Sigmoid colon (tissue), 7 donors: ENCODE results near the gene ADARB1. TPM values are rescaled to one million over a fixed set of nuclear protein-coding genes. Genes with fewer than 3 reads are reported as not detected.
A peak's percentile ranks its signal among the peaks of the same experiment; 100 is the strongest.

Experiments
- DNase-seq: peaks from one replicate; pipeline ENCODE4 v3.0.0-alpha.2; 2019
- H3K27ac ChIP-seq, 4 donors: fragments of 200-600 bp; sonication (generic); one replicate each; pipeline ENCODE4 v1.5.1; 2016 to 2019; ENCODE audit warnings: mild to moderate bottlenecking in 1 of 4
- H3K27me3 ChIP-seq, 3 donors: fragments of 200-600 bp; sonication (generic); one replicate each; pipeline ENCODE4 v1.5.1; 2019; ENCODE audit warnings: mild to moderate bottlenecking in 1 of 3
- H3K36me3 ChIP-seq, 4 donors: fragments of 200-600 bp; sonication (generic); one replicate each; pipeline ENCODE4 v1.5.1; 2016 to 2019
- H3K4me1 ChIP-seq, 4 donors: fragments of 200-600 bp; sonication (generic); one replicate each; pipeline ENCODE4 v1.5.1; 2017 to 2019
- H3K4me3 ChIP-seq, 4 donors: fragments of 200-600 bp; sonication (generic); one replicate each; pipeline ENCODE4 v1.5.1; 2017 to 2019; ENCODE audit warnings: mild to moderate bottlenecking in 2 of 4, moderate library complexity in 1 of 4
- H3K9me3 ChIP-seq, 4 donors: fragments of 200-600 bp in 3 of 4; sonication (generic) in 3 of 4; one replicate each; pipeline versions ENCODE4 v1.5.1 to v1.6.1; 2013 to 2019
- EP300 ChIP-seq, 4 donors: sonication (generic); formaldehyde crosslinking; IDR thresholded peaks; one replicate each; pipeline ENCODE4 v1.6.1; 2017; ENCODE audit warnings: antibody characterized with exemption in 4 of 4
- POLR2A ChIP-seq, 2 donors: fragments of 450-650 bp; IDR thresholded peaks; one replicate each; pipeline ENCODE4 v1.6.1; 2016; ENCODE audit warnings: antibody characterized with exemption in 2 of 2, mild to moderate bottlenecking in 2 of 2, moderate library complexity in 2 of 2
- POLR2AphosphoS5 ChIP-seq, 4 donors: sonication (generic); formaldehyde crosslinking; IDR thresholded peaks; one replicate each; pipeline ENCODE4 v1.6.1; 2017; ENCODE audit warnings: antibody characterized with exemption in 4 of 4
- whole genome bisulfite sequencing, 2 donors: extraction: QIAGEN DNeasy Blood & Tissue Kit; methylation state at CpG; one replicate each; pipeline ENCODE4 v1.1.7; 2013; 5-methylcytosine and 5-hydroxymethylcytosine counted together
- intact Hi-C: fragments of 100-400 bp; cut with DNase I; formaldehyde crosslinking; loops from one replicate; pipeline ENCODE4 v1.15.1; 2023
- polyA plus RNA-seq, 3 donors: library from polyadenylated mRNA; stranded (reverse); fragments of 200-250 nt; gene quantifications; one replicate each; pipeline ENCODE4 v1.2.3, GENCODE V29; 2013
- total RNA-seq, 4 donors: library from RNA; depleted of rRNA; stranded (reverse); fragments of >200 nt; gene quantifications; one replicate each; pipeline ENCODE4 v1.1.0, GENCODE V29; 2016
- TF ChIP-seq, protein P1 (sequence below), 4 experiments: fragments of 450-650 bp in 3 of 4; fragments of 200-600 bp in 1 of 4; IDR thresholded peaks; one replicate each; pipeline ENCODE4 v1.5.1; 2016 to 2019; ENCODE audit warnings: antibody characterized with exemption in 4 of 4, mild to moderate bottlenecking in 3 of 4, moderate library complexity in 2 of 4
- donor health status: healthy with polysubstance abuse.
- donor health status: Bipolar disorder and iron deficiency.
- donor health status: healthy.

ADARB1 gene
- total and polyA plus RNA-seq, 7 donors, result 0.92 to 102 (median 41.3) TPM

- Histone ChIP-seq H3K27me3 (no peaks in the 10 kb centered on the region), H3K4me1 (peaks cover 0 to 75% (median 56%) of the 10 kb centered on the region in 4 donors), H3K27ac (peak overlapping the region in 1 of 4 donors; percentile 82), H3K9me3 (no peaks in the 10 kb centered on the region), H3K4me3 (no peak overlapping the region), H3K36me3 (no peaks in the 10 kb centered on the region)
- TF ChIP-seq, protein P1, sequence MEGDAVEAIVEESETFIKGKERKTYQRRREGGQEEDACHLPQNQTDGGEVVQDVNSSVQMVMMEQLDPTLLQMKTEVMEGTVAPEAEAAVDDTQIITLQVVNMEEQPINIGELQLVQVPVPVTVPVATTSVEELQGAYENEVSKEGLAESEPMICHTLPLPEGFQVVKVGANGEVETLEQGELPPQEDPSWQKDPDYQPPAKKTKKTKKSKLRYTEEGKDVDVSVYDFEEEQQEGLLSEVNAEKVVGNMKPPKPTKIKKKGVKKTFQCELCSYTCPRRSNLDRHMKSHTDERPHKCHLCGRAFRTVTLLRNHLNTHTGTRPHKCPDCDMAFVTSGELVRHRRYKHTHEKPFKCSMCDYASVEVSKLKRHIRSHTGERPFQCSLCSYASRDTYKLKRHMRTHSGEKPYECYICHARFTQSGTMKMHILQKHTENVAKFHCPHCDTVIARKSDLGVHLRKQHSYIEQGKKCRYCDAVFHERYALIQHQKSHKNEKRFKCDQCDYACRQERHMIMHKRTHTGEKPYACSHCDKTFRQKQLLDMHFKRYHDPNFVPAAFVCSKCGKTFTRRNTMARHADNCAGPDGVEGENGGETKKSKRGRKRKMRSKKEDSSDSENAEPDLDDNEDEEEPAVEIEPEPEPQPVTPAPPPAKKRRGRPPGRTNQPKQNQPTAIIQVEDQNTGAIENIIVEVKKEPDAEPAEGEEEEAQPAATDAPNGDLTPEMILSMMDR (IDR thresholded peaks at IDR 0.05), result no peak
- TF ChIP-seq EP300 (IDR thresholded peaks at IDR 0.05) (no peak), POLR2AphosphoS5 (IDR thresholded peaks at IDR 0.05) (no peak)
- intact Hi-C loops, result no loop called here
- 89 to 92% methylated on average over 7 of the region's 7 CpGs for WGBS, 2 donors
- no peak for DNase-seq
These were observed 9.7 kb downstream of the ADARB1 start for GRCh38 chr21:45084121-45084520.

DNA sequence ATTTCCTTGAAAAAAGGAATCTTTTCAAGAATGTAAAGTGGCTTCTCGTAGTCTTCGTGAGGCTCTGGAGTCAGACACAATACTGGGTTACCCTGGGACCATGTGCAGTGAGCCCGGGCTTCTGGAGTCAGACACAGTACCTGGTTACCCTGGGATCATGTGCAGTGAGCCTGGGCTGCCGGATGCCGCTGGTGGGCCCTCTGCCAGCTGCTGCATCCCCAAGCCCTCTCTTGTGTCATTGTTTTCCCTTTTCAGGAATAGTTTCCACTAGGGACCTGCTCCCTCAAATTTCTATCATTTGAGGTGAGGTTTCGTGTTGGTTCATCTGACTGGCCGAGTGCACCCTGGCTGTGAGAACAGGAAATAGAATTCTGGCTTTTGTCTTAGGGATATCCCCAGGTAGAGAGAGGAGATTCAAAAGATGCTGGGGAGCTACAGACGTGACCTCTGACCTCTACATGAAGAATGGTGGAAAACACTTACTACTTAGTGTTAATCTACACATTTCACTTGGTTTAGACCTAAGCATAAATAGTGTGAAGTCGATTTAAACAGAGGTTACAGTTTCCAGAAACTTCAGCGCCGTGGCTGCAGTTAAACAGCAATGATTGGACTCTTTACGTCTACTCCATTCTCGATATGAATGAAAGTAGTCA is 10.6 kb downstream of the ADARB1 start:
- no peak for DNase-seq
- H3K9me3 ChIP-seq, result no peaks in the 10 kb centered on the region
- no peak overlapping the region for H3K4me3 ChIP-seq
- WGBS, 2 donors, result 86 to 91% methylated on average over 13 of the region's 13 CpGs
- no peak for TF ChIP-seq EP300 (IDR thresholded peaks at IDR 0.05)
- TF ChIP-seq, protein P1 (IDR thresholded peaks at IDR 0.05), result no peak
- TF ChIP-seq POLR2A (IDR thresholded peaks at IDR 0.05), result no peak
- no peak for TF ChIP-seq POLR2AphosphoS5 (IDR thresholded peaks at IDR 0.05)
- no peaks in the 10 kb centered on the region for H3K27me3 ChIP-seq
- intact Hi-C loops, result no loop called here
- peaks cover 0 to 66% (median 51%) of the 10 kb centered on the region in 4 donors for H3K4me1 ChIP-seq
- no peaks in the 10 kb centered on the region for H3K36me3 ChIP-seq
- peak overlapping the region in 1 of 4 donors; percentile 16 for H3K27ac ChIP-seq

DNA sequence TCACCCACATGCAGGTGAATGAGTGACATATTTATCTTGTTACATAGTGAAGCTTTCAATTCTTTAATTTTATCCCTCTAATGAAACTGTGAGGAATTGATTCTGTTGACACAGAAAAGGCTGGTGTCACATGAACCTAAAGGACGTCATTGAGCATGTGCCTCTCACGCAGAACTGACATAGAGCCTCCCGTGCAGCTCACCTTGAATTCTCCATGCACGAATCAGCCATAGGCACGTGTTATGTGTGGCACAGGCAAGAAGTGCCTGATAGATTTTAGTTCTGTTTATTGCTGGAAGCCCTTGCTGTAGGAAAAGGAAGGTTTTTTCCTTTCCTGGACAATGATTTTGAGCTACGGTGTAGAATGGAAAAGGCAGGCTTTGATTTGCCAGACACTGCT is 11.3 kb downstream of the ADARB1 start:
- TF ChIP-seq, protein P1 (IDR thresholded peaks at IDR 0.05), result no peak
- TF ChIP-seq POLR2AphosphoS5 (IDR thresholded peaks at IDR 0.05) (no peak), EP300 (IDR thresholded peaks at IDR 0.05) (no peak), POLR2A (IDR thresholded peaks at IDR 0.05) (no peak)
- WGBS, 2 donors, result 82 to 91% methylated on average over 6 of the region's 6 CpGs
- H3K36me3 ChIP-seq, result no peaks in the 10 kb centered on the region
- H3K4me1 ChIP-seq, result peaks cover 0 to 63% (median 50%) of the 10 kb centered on the region in 4 donors
- H3K27ac ChIP-seq, result no peak overlapping the region
- H3K4me3 ChIP-seq, result no peak overlapping the region
- no peaks in the 10 kb centered on the region for H3K9me3 ChIP-seq
- DNase-seq, result no peak
- intact Hi-C loops, result no loop called here
- H3K27me3 ChIP-seq, result no peaks in the 10 kb centered on the region

DNA sequence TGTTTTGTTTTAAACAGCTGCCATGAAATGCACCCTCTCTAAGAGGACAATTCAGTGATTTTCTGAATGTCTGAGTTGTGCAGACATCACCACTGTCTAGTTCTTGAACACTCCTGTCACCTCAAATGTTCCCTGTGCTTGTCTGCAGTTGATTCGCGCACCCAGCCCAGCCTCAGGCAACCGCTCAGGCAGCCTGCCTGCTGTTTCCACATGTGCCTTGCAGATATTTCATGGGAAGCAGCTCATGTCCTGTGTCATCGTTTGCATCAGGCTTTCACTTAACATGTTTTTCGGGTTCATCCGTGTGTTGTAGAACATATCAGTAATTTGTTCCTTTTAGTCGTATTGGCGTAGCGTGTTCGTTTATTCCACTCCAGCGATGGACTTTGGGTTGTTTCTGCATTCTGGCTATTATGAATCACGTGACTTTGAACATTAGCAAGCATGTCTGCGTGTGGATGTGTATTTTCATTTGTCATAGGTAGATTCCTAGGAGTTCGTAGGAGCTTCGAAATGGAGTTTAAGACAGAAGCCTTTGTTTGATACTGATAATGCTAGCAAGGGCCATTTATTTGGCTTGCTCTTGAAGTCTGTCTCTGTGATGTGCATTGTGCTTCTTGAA is 12.1 kb downstream of the ADARB1 start:
- WGBS, 2 donors, result 91 to 93% methylated on average over 15 of the region's 15 CpGs
- intact Hi-C loops, result no loop called here
- Histone ChIP-seq H3K4me1 (peaks cover 0 to 63% (median 49%) of the 10 kb centered on the region in 4 donors), H3K27ac (no peak overlapping the region), H3K9me3 (no peaks in the 10 kb centered on the region), H3K36me3 (no peaks in the 10 kb centered on the region), H3K27me3 (no peaks in the 10 kb centered on the region), H3K4me3 (no peak overlapping the region)
- no peak for DNase-seq
- TF ChIP-seq POLR2A (IDR thresholded peaks at IDR 0.05) (no peak), POLR2AphosphoS5 (IDR thresholded peaks at IDR 0.05) (no peak), EP300 (IDR thresholded peaks at IDR 0.05) (no peak)
- TF ChIP-seq, protein P1 (IDR thresholded peaks at IDR 0.05), result no peak
